NCI-H524 treated with DMSO at 0.1 percent for 48 hours (cell line): ENCODE data around the gene ACOD1.
"Not testable (repeated sequence)": the region's sequence is repeated elsewhere in the genome, so short reads cannot be mapped to it uniquely, and the experiment has no call there.

Experiments used
- DNase-seq: peaks from one replicate; lab custom pipeline; 2025; lab: John Stamatoyannopoulos, UW

ACOD1 gene

GRCh38 chr13:76948149-76948548, at the start of gene ACOD1:
Gene ACOD1 (plus strand): TSS chr13:76948511. CDS start chr13:76948559, 48 bp downstream.
- no peak for DNase-seq

GRCh38 chr13:76899066-76899465, 49.2 kb upstream of the ACOD1 start:
- DNase-seq = not testable (repeated sequence)

GRCh38 chr13:76903544-76904162, 44.7 kb upstream of the ACOD1 start:
- DNase-seq = peak; percentile 11

GRCh38 chr13:76904507-76904906, 43.8 kb upstream of the ACOD1 start:
- no peak for DNase-seq

- DNase-seq = no peak
These were observed 35.8 kb upstream of the ACOD1 start for GRCh38 chr13:76912476-76912875.

- no peak for DNase-seq
These were observed 34.4 kb upstream of the ACOD1 start for GRCh38 chr13:76913898-76914297.

DNA sequence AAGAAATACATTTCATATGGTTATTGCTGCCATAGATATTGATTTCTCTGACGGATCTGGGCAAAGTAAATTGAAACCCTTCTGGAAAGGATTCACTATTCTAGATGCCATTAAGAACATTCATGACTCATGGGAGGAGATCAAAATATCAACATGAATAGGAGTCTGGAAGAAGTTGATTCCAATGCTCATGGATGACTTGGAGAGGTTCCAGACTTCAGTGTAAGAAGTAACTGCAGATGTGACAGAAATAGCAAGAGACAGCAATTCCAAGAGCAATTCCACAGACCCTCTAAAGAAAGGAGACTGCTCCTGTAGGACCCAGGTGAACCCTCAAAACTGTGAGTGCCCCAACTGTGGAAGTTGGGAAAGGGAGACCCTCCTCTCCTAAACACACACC, 31.2 kb upstream of the ACOD1 start:
- DNase-seq = no peak

GRCh38 chr13:76917755-76918481, 30.4 kb upstream of the ACOD1 start:
- DNase-seq = not testable (repeated sequence)

- DNase-seq = no peak
These were observed 26.8 kb upstream of the ACOD1 start for GRCh38 chr13:76921516-76921915.

DNA sequence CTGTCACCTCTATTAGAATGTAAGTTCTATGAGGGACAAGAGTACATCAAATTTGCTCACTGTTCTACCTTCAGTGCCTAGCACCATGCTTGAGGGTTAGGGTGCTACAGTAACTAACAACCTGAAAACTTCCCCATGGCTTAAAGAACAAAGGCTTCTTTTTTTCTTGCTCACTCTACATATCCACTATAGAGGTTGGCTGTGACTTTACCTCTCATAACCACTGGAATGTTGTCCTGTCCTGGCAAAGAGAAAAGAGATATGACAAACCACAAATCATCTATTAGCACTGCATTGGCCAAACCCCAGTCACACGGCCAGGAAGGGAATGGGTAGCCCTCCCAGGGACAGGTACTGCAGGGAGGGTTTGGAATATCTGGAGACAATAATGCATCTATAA, 23.2 kb upstream of the ACOD1 start:
- DNase-seq = no peak

DNA sequence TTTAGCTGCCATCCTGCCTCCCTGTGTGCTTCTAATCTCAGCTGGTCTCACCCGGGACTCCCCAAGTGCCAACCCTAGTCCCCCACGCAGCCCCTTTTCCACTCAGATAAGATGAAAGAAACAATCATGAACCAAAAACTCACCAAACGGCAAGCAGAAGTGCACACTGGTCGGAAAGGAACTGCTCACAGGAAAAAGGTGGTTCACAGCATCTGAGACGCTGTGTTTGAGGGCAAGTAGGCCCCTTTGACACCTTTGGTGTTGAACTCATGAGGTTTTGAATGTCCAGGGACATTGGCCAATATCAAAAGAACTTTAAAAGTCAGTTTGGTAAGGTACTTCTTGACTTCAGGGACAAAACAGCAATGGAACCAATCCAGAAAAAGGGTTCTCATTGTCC, 20.4 kb upstream of the ACOD1 start:
- DNase-seq = no peak

DNA sequence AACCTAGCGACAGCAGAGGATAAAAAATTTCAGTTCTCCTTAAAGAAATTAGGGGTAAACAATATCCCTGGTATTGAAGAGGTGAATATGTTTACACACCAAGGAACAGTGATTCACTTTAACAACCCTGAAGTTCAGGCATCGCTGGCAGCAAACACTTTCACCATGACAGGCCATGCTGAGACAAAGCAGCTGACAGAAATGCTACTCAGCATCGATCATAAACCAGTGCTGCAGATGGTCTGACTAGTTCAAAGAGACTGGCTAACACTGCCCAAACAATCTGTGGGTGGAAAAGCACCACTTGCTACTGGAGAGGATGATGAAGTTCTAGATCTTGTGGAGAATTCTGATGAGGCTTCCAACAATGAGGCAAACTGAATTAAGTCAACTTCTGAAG, 19.9 kb upstream of the ACOD1 start:
- DNase-seq = no peak

- DNase-seq = no peak
These were observed 19.0 kb upstream of the ACOD1 start for GRCh38 chr13:76929320-76929719.

DNA sequence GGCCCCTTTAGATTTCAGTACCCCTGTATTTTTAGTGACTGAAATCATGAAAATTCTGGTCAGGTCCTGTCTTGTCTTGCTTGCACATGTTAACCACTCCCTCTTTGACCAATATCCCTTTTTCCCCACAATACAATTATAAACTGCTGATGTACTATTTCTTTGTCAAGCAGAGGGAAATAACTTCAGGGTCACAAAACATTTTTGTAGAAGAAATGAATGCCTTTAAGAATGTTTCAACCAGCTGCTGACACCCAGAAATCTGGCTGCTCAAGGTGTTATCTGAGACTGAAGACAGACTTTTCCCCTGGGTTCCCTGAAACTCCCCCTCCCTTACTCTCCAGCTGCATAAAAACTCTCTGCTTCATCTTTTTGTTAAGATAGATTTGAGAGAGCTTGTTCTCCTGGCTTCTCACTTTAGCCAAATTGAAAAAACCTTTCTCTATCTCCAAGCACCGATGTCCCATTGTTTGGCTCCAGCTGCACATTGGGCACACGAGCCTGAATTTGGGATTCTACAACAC, 18.4 kb upstream of the ACOD1 start:
- no peak for DNase-seq

- DNase-seq = no peak
These were observed 16.2 kb upstream of the ACOD1 start for GRCh38 chr13:76932076-76932475.

GRCh38 chr13:76934671-76935070, 13.6 kb upstream of the ACOD1 start:
- no peak for DNase-seq

DNA sequence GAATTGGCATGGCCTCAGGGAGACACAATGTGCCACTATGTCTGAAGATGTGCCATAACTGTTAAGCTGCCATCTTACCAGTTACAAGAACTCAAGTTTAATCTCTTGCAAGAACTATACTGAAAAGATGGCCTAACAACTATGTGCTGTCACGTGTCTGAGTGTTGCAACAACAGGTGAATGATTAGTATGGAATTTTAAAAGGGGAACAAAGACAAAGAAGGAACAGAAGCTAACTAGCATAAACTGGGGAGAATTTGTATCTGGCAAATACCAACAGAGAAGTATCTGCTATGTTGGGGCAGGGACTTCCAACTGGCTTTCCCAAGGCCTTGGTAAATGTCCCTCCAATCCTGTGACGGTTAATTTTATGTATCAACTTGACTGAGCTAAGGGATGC, 11.5 kb upstream of the ACOD1 start:
- DNase-seq = no peak

- no peak for DNase-seq
These were observed 11.0 kb upstream of the ACOD1 start for GRCh38 chr13:76937281-76937820.

DNA sequence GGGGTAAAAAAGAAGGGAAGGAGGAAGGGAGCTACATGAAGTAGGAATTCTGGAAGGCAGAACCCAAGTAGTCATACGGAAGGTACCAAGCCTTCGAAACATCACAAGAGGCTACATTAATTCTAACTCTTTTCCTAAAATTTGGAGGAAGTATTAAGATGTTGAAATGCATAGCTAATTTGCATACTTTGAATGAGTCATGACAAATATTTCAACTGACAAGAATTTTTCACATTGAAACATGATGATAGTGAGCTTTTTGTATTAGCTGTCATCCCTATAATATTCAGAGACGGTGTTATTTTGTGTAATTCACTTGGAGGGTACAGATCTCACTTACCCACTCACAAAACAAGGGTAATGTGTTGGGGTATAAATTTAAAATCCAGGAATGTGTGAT, 9.1 kb upstream of the ACOD1 start:
- no peak for DNase-seq

- no peak for DNase-seq
These were observed 5.9 kb upstream of the ACOD1 start for GRCh38 chr13:76942363-76942762.

- no peak for DNase-seq
These were observed 4.7 kb upstream of the ACOD1 start for GRCh38 chr13:76943646-76944045.

GRCh38 chr13:76944456-76944855, 3.9 kb upstream of the ACOD1 start:
- DNase-seq = no peak

- no peak for DNase-seq
These were observed 1.8 kb downstream of the ACOD1 start for GRCh38 chr13:76950101-76950500.
